PC-3 (cell line): ENCODE results near the gene PIGS.

Experiments
- EZH2 ChIP-seq: fragments of 300-600 bp; sonication (generic); IDR thresholded peaks from one replicate; pipeline ENCODE4 v1.6.1; 2017; ENCODE audit warnings: antibody characterized with exemption, mild to moderate bottlenecking, low read length; ENCODE audit not compliant: unreplicated experiment
- EZH2phosphoT487 ChIP-seq: fragments of 300-600 bp; sonication (generic); IDR thresholded peaks from 2 replicates; pipeline ENCODE4 v1.6.1; 2018; ENCODE audit warnings: mild to moderate bottlenecking, antibody characterized with exemption, low read length, borderline replicate concordance
- TF ChIP-seq, protein P1 (sequence below): fragments of 300-600 bp; sonication (generic); conservative IDR thresholded peaks from 2 replicates; pipeline ENCODE4 v1.5.1; 2017; ENCODE audit warnings: antibody characterized with exemption, low read depth, mild to moderate bottlenecking, low read length

DNA sequence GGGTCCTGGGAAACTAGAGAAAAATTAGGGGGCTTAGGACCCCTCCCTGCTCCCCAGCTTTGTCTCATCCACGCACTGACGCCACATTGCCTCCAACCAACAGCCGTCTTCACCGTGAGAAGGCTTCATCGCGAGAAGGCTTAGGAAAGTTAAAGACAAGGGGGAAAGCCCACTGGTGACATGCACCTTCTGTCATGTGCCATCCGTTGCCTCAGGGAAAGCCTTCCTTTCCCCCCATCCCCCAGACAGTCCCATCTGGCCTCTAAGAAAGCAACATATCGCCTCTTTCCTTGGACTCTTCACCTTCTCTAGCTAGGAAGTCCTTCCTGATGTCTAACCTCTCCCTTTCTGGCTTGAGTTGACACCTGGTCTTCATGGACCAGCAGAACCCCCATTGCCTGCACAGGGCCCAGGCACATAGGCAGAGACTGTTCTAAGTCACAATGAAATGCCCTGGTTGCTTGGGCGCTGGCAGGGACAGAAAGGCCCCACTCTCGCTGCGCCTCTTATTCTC, 63.1 kb downstream of the PIGS start:
- TF ChIP-seq, protein P1, sequence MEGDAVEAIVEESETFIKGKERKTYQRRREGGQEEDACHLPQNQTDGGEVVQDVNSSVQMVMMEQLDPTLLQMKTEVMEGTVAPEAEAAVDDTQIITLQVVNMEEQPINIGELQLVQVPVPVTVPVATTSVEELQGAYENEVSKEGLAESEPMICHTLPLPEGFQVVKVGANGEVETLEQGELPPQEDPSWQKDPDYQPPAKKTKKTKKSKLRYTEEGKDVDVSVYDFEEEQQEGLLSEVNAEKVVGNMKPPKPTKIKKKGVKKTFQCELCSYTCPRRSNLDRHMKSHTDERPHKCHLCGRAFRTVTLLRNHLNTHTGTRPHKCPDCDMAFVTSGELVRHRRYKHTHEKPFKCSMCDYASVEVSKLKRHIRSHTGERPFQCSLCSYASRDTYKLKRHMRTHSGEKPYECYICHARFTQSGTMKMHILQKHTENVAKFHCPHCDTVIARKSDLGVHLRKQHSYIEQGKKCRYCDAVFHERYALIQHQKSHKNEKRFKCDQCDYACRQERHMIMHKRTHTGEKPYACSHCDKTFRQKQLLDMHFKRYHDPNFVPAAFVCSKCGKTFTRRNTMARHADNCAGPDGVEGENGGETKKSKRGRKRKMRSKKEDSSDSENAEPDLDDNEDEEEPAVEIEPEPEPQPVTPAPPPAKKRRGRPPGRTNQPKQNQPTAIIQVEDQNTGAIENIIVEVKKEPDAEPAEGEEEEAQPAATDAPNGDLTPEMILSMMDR, result no peak
- no peak for TF ChIP-seq EZH2
- TF ChIP-seq EZH2phosphoT487, result no peak
